Measurements from ENCODE around the gene HPCAL1.

- TF ChIP-seq CTCF (IDR thresholded peaks at IDR 0.05; ENCODE audit: low read depth, low read length, poor library complexity, severe bottlenecking): no peak
- no peak for TF ChIP-seq EZH2phosphoT487 (IDR thresholded peaks at IDR 0.05; ENCODE audit: borderline replicate concordance, low read length)
Measured at GRCh38 chr2:10289352-10289751, 13.4 kb upstream of the HPCAL1 start.
